ENCODE results near the gene FGD2. TPM values are rescaled to one million over a fixed set of nuclear protein-coding genes. Genes with fewer than 3 reads are reported as not detected.

FGD2 gene
- total and polyA plus RNA-seq, 9 of the 15 experiments (the other 6 are each of a cell fraction or from before 2014, with no cell fraction given): 0.09 TPM; not detected in 8

- ATAC-seq: no peak
- Histone ChIP-seq H3K27me3 (ENCODE audit: control insufficient read depth in 2 of 2, insufficient read depth in 2 of 2, low read length in 2 of 2) (peaks cover 0 to 3% of the 10 kb centered on the region in 2 experiments; a peak in 1 of 5 replicates), H2AFZ (ENCODE audit: low read depth, low read length) (no peak overlapping the region), H3K9me3 (replicated peaks; ENCODE audit: control insufficient read depth, insufficient read depth, low read depth, low read length) (no peaks in the 10 kb centered on the region), H3K4me2 (ENCODE audit: insufficient read depth, low read length) (no peak overlapping the region), H4K20me1 (replicated peaks; ENCODE audit: control insufficient read depth, insufficient read depth, low read length) (peaks cover 1% of the 10 kb centered on the region; the same call in 1 of the 2 replicates), H3K4me1 (replicated peaks in 1 of 2; ENCODE audit: control insufficient read depth in 2 of 2, insufficient read depth in 2 of 2, low read length in 2 of 2) (peaks cover 0 to 21% of the 10 kb centered on the region in 2 experiments; a peak in 2 of 5 replicates), H3K9ac (ENCODE audit: insufficient read depth in 1 of 2, low read depth in 2 of 2, low read length in 2 of 2) (no peak overlapping the region), H3K9me1 (ENCODE audit: control insufficient read depth, insufficient read depth, low read length) (no peaks in the 10 kb centered on the region), H3K79me2 (ENCODE audit: control insufficient read depth, insufficient read depth, low read length) (no peaks in the 10 kb centered on the region), H3K27ac (ENCODE audit: extremely low read depth, low read depth, low read length) (no peak overlapping the region), H3K36me3 (ENCODE audit: control insufficient read depth, insufficient read depth, low read length) (peaks cover 57% of the 10 kb centered on the region), H3K4me3 (no peak overlapping the region)
- in situ Hi-C loops (cut with MboI) (no loop called here), intact Hi-C loops (cut with micrococcal nuclease) (no loop called here)
- ChIA-PET POLR2A (interaction anchor here (1.0 to 1.9 kb wide), 2 partner anchors 10 to 13 kb away, joined by 3 to 6 read pairs; no protein-coding TSS in a partner anchor), CTCF (ENCODE audit: low intra/inter-chr PET ratio) (no interaction called here)
- 89% methylated on average over 4 of the region's 4 CpGs for WGBS (ENCODE audit: insufficient coverage, low coverage, missing lambda C conversion rate)
- BruUV-seq (replicated peaks): no TSS peak
- TF ChIP-seq ZNF589 (CRISPR knock-in tag; IDR thresholded peaks at IDR 0.05; ENCODE audit: low read depth) (no peak), RFX1 (IDR thresholded peaks at IDR 0.05) (peak; percentile 80)
- DNase-seq (ENCODE audit: extremely low read depth in 1 of 4, low spot score in 3 of 4): no peak
- FAIRE-seq: no peak
Observed at GRCh38 chr6:36967757-36968156, 37.7 kb upstream of the FGD2 start.

GRCh38 chr6:36968266-36968977 lies 37.0 kb upstream of the FGD2 start:
- Histone ChIP-seq H2AFZ (ENCODE audit: low read depth, low read length) (no peak overlapping the region), H3K27ac (ENCODE audit: extremely low read depth, low read depth, low read length) (no peak overlapping the region), H3K9ac (ENCODE audit: insufficient read depth in 1 of 2, low read depth in 2 of 2, low read length in 2 of 2) (no peak overlapping the region; a peak in 1 of 4 replicates), H3K4me1 (replicated peaks in 1 of 2; ENCODE audit: control insufficient read depth in 2 of 2, insufficient read depth in 2 of 2, low read length in 2 of 2) (peaks cover 0 to 18% of the 10 kb centered on the region in 2 experiments; a peak in 2 of 5 replicates), H3K9me3 (replicated peaks; ENCODE audit: control insufficient read depth, insufficient read depth, low read depth, low read length) (no peaks in the 10 kb centered on the region), H3K9me1 (ENCODE audit: control insufficient read depth, insufficient read depth, low read length) (no peaks in the 10 kb centered on the region), H3K4me2 (ENCODE audit: insufficient read depth, low read length) (no peak overlapping the region), H3K79me2 (ENCODE audit: control insufficient read depth, insufficient read depth, low read length) (no peaks in the 10 kb centered on the region), H3K4me3 (no peak overlapping the region), H3K36me3 (ENCODE audit: control insufficient read depth, insufficient read depth, low read length) (peaks cover 64% of the 10 kb centered on the region), H4K20me1 (replicated peaks; ENCODE audit: control insufficient read depth, insufficient read depth, low read length) (no peaks in the 10 kb centered on the region; the same call in 1 of the 2 replicates), H3K27me3 (ENCODE audit: control insufficient read depth in 2 of 2, insufficient read depth in 2 of 2, low read length in 2 of 2) (no peaks in the 10 kb centered on the region)
- POLR2A ChIA-PET: interaction anchor here (0.6 to 1.9 kb wide), 4 partner anchors 9 to 18 kb away, joined by 3 to 6 read pairs (median 4); no protein-coding TSS in a partner anchor
- intact Hi-C loops (cut with micrococcal nuclease): no loop called here
- 87% methylated on average over 16 of the region's 16 CpGs for WGBS (ENCODE audit: insufficient coverage, low coverage, missing lambda C conversion rate)
- TSS peak; percentile 77 for BruUV-seq (replicated peaks)
- ATAC-seq (no peak), FAIRE-seq (no peak), DNase-seq (ENCODE audit: extremely low read depth in 1 of 4, low spot score in 3 of 4) (no peak)
- CTCF ChIA-PET (ENCODE audit: low intra/inter-chr PET ratio): no interaction called here
- in situ Hi-C loops (cut with MboI): no loop called here
- TF ChIP-seq COPS2 (conservative IDR thresholded peaks at IDR 0.05): no peak
- TF ChIP-seq STAT5B (CRISPR knock-in tag; IDR thresholded peaks at IDR 0.05): no peak
- TF ChIP-seq ZNF280B (CRISPR knock-in tag; IDR thresholded peaks at IDR 0.05): no peak
- no peak for TF ChIP-seq L3MBTL2 (IDR thresholded peaks at IDR 0.05)
- no peak for TF ChIP-seq ZBTB7A (IDR thresholded peaks at IDR 0.05; ENCODE audit: borderline replicate concordance, control insufficient read depth, low read depth, low read length)
- TF ChIP-seq, protein P1, sequence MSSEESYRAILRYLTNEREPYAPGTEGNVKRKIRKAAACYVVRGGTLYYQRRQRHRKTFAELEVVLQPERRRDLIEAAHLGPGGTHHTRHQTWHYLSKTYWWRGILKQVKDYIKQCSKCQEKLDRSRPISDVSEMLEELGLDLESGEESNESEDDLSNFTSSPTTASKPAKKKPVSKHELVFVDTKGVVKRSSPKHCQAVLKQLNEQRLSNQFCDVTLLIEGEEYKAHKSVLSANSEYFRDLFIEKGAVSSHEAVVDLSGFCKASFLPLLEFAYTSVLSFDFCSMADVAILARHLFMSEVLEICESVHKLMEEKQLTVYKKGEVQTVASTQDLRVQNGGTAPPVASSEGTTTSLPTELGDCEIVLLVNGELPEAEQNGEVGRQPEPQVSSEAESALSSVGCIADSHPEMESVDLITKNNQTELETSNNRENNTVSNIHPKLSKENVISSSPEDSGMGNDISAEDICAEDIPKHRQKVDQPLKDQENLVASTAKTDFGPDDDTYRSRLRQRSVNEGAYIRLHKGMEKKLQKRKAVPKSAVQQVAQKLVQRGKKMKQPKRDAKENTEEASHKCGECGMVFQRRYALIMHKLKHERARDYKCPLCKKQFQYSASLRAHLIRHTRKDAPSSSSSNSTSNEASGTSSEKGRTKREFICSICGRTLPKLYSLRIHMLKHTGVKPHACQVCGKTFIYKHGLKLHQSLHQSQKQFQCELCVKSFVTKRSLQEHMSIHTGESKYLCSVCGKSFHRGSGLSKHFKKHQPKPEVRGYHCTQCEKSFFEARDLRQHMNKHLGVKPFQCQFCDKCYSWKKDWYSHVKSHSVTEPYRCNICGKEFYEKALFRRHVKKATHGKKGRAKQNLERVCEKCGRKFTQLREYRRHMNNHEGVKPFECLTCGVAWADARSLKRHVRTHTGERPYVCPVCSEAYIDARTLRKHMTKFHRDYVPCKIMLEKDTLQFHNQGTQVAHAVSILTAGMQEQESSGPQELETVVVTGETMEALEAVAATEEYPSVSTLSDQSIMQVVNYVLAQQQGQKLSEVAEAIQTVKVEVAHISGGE (CRISPR knock-in tag; IDR thresholded peaks at IDR 0.05): no peak
- TF ChIP-seq SRSF7 (optimal IDR thresholded peaks at IDR 0.05; ENCODE audit: low read depth, low read length): no peak
